IPS-20b (cell line): ENCODE results near the gene LAMTOR1.
"Not testable (repeated sequence)": the region's sequence is repeated elsewhere in the genome, so short reads cannot be mapped to it uniquely, and the experiment has no call there.

Experiments
- H3K27ac ChIP-seq: one replicate; pipeline ENCODE4 v1.5.1; 2013; ENCODE audit warnings: low read length
- H3K27me3 ChIP-seq: 2 replicates; pipeline ENCODE4 v1.6.1; 2013; ENCODE audit warnings: mild to moderate bottlenecking, low read length, inconsistent platforms; ENCODE audit not compliant: insufficient read depth
- H3K36me3 ChIP-seq: 2 replicates; pipeline ENCODE4 v1.6.1; 2013; ENCODE audit warnings: low read depth, mild to moderate bottlenecking, inconsistent platforms, low read length, moderate library complexity; ENCODE audit not compliant: insufficient read depth
- H3K4me1 ChIP-seq: 2 replicates; pipeline ENCODE4 v1.6.1; 2013; ENCODE audit warnings: mild to moderate bottlenecking, control low read depth, inconsistent platforms, low read length, moderate library complexity; ENCODE audit not compliant: insufficient read depth
- H3K4me3 ChIP-seq: 2 replicates; pipeline ENCODE4 v1.5.1; 2013; ENCODE audit warnings: mild to moderate bottlenecking, low read length, inconsistent platforms
- H3K9ac ChIP-seq: 2 replicates; pipeline ENCODE4 v1.6.1; 2013; ENCODE audit warnings: low read depth, mild to moderate bottlenecking, inconsistent platforms, low read length, moderate library complexity
- H3K9me3 ChIP-seq: 2 replicates; pipeline ENCODE4 v1.6.1; 2013; ENCODE audit warnings: mild to moderate bottlenecking, low read depth, low read length, inconsistent platforms; ENCODE audit not compliant: insufficient read depth

The LAMTOR1 gene

GRCh38 chr11:72135891-72136683 lies 33.0 kb upstream of the LAMTOR1 start:
- Histone ChIP-seq H3K36me3 (no peaks in the 10 kb centered on the region), H3K27ac (no peak overlapping the region), H3K4me1 (0 out of 2 replicates have a peak, but pooled peaks cover 4% of the 10 kb centered on the region), H3K9ac (no peak overlapping the region), H3K4me3 (no peak overlapping the region), H3K9me3 (no peaks in the 10 kb centered on the region), H3K27me3 (peaks cover 24% of the 10 kb centered on the region)

GRCh38 chr11:72135473-72135872 lies 32.4 kb upstream of the LAMTOR1 start, which contains the start of gene FOLR3:
TSS of gene FOLR3 (plus strand) at chr11:72135725. CDS start at chr11:72135953, 228 bp downstream.
- H3K9me3 ChIP-seq, H3K27ac ChIP-seq, H3K36me3 ChIP-seq, H3K9ac ChIP-seq, H3K4me1 ChIP-seq, H3K4me3 ChIP-seq: not testable (repeated sequence)
- H3K27me3 ChIP-seq = peaks cover 24% of the 10 kb centered on the region

DNA sequence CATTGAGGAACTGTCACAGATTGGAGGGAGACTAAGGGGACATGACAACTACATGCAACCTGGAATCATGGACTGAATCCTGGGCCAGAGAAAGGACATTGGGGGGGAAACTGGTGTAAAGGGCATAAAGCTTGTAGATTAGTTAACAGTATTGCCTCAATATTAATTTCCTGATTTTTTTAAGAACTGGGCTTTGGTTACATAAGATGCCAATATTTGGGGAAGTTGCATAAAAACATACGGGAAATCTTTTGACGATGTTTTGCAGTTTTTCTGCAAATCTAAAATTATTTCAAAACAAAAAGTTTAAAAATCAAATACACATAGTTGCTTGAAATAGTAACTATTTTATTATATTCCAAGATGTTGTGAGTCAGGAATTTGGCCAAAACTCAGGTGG lies 29.5 kb upstream of the LAMTOR1 start:
- H3K9me3 ChIP-seq = peaks cover 27% of the 10 kb centered on the region; the same call in 1 of the 2 replicates
- no peak overlapping the region for H3K9ac ChIP-seq
- peaks cover 24% of the 10 kb centered on the region for H3K27me3 ChIP-seq
- H3K36me3 ChIP-seq = no peaks in the 10 kb centered on the region
- H3K27ac ChIP-seq = no peak overlapping the region
- no peak overlapping the region for H3K4me3 ChIP-seq
- H3K4me1 ChIP-seq = no peaks in the 10 kb centered on the region

- Histone ChIP-seq H3K4me3 (no peak overlapping the region), H3K9me3 (peaks cover 41% of the 10 kb centered on the region), H3K27ac (no peak overlapping the region), H3K27me3 (peaks cover 24% of the 10 kb centered on the region), H3K36me3 (no peaks in the 10 kb centered on the region), H3K4me1 (no peaks in the 10 kb centered on the region), H3K9ac (no peak overlapping the region)
These were observed 26.3 kb upstream of the LAMTOR1 start for GRCh38 chr11:72129381-72129780.

- Histone ChIP-seq H3K9me3 (peaks cover 41% of the 10 kb centered on the region), H3K27me3 (peaks cover 15% of the 10 kb centered on the region), H3K27ac (no peak overlapping the region), H3K4me3 (no peak overlapping the region), H3K4me1 (no peaks in the 10 kb centered on the region), H3K36me3 (no peaks in the 10 kb centered on the region), H3K9ac (no peak overlapping the region)
These were observed 24.8 kb upstream of the LAMTOR1 start for GRCh38 chr11:72127923-72128322.

GRCh38 chr11:72125956-72126355 lies 22.9 kb upstream of the LAMTOR1 start:
- no peaks in the 10 kb centered on the region for H3K36me3 ChIP-seq

DNA sequence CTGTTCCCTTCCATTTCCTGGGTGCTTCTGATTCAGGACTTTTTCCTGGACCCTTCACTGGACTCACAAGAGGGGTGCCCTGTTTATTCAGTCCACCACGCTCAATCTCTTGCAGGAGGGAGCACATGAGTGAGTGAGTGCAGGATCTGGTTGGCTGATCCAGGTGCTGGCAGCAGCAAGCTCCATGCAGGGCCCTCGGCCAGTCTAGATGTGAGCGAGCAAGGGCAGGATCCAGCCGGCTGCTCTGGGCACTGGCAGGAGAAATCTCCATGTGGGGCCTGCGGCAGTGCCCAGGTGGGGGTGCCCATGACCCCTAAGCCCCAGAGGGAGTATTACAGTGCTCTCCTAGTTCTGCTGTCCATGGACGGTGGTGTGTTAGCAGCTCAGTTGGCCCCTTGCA lies 20.9 kb upstream of the LAMTOR1 start:
- Histone ChIP-seq H3K27ac (no peak overlapping the region), H3K4me3 (no peak overlapping the region), H3K27me3 (peaks cover 4% of the 10 kb centered on the region; the same call in 1 of the 2 replicates), H3K4me1 (no peaks in the 10 kb centered on the region), H3K9ac (no peak overlapping the region), H3K36me3 (no peaks in the 10 kb centered on the region), H3K9me3 (peaks cover 28% of the 10 kb centered on the region)

More at GRCh38 chr11:72125956-72126355, 22.9 kb upstream of the LAMTOR1 start:
- H3K4me1 ChIP-seq = no peaks in the 10 kb centered on the region
- H3K9me3 ChIP-seq = peaks cover 41% of the 10 kb centered on the region
- no peak overlapping the region for H3K27ac ChIP-seq
- H3K27me3 ChIP-seq = no peaks in the 10 kb centered on the region
- no peak overlapping the region for H3K4me3 ChIP-seq
- H3K9ac ChIP-seq = no peak overlapping the region

DNA sequence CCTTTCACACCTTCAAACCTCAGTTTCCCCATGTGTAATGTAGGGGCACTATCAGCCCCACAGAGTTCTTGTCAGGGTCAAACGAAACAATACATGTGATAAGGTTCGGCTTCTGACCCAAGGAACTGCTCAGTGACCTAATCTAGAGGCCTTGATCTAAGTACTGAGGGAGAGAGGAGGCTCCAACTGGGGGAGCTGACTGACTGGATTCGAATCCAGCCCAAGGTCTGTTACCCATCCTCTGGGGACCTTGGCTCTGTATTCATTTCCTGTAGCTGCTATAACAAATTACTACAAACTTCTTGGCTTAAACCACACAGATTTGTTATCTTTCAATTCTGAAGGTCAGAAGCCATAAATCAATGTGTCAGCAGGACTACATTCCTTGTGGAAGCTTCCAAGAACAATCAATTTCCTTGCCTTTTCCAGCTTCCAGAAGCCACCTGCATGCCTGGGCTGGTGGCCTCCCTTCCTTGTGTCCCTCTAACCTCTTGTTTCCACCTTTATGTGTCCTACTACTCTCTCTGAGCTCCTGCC lies 20.1 kb upstream of the LAMTOR1 start:
- no peaks in the 10 kb centered on the region for H3K4me1 ChIP-seq
- peaks cover 4% of the 10 kb centered on the region; the same call in 1 of the 2 replicates for H3K27me3 ChIP-seq
- H3K36me3 ChIP-seq = no peaks in the 10 kb centered on the region
- no peak overlapping the region for H3K4me3 ChIP-seq
- H3K9ac ChIP-seq = no peak overlapping the region
- no peak overlapping the region for H3K27ac ChIP-seq
- peaks cover 20% of the 10 kb centered on the region for H3K9me3 ChIP-seq

- Histone ChIP-seq H3K27me3 (peaks cover 5% of the 10 kb centered on the region; the same call in 1 of the 2 replicates), H3K4me1 (no peaks in the 10 kb centered on the region), H3K36me3 (no peaks in the 10 kb centered on the region), H3K4me3 (no peak overlapping the region), H3K9me3 (peaks cover 14% of the 10 kb centered on the region), H3K9ac (no peak overlapping the region), H3K27ac (no peak overlapping the region)
These were observed 19.5 kb upstream of the LAMTOR1 start for GRCh38 chr11:72122607-72123006.

DNA sequence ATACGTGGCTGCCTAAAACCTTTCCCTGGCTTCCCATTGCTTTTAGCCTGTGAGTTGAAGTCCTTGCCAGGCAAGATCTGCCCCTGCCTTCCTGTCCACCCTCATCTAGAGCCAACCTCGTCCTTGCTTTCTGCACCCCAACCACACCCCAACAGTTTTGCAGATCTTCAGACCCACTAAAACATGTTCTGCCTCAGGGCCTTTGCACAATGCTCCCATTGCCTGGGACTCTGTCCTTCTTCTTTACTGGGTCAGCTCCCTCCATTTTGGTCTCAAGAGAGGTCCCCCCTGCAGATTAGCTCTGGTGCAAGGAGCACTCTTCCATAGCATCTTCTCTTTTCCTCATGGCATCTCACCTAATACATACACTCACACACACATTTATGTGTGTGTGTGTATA lies 17.8 kb upstream of the LAMTOR1 start:
- Histone ChIP-seq H3K4me3 (no peak overlapping the region), H3K4me1 (no peaks in the 10 kb centered on the region), H3K36me3 (no peaks in the 10 kb centered on the region), H3K27me3 (peaks cover 22% of the 10 kb centered on the region; the same call in 1 of the 2 replicates), H3K27ac (no peak overlapping the region), H3K9ac (no peak overlapping the region), H3K9me3 (peaks cover 2% of the 10 kb centered on the region; the same call in 1 of the 2 replicates)

DNA sequence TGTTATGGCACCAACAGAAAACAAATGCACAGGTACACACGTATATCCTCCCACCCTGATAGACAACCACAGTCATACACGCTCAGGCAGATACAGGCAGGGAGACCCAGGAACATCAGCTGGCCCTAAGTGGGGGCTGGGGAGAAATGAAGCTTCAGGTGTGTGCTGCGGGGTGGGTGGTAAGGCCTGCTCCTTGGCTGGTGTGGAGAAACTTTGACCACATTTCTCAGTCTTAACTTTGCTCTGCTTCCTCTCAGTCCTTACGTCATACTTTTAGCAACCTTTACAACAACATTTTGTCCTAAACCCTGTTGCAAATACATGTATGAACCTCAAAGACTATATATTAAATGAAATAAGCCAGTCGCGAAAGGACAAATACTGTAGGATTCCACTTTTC lies 16.1 kb upstream of the LAMTOR1 start:
- H3K9ac ChIP-seq = no peak overlapping the region; the same call in 1 of the 2 replicates
- H3K9me3 ChIP-seq = no peaks in the 10 kb centered on the region; the same call in 1 of the 2 replicates
- H3K4me1 ChIP-seq = no peaks in the 10 kb centered on the region
- peaks cover 39% of the 10 kb centered on the region for H3K27me3 ChIP-seq
- H3K4me3 ChIP-seq = no peak overlapping the region
- no peaks in the 10 kb centered on the region for H3K36me3 ChIP-seq
- no peak overlapping the region for H3K27ac ChIP-seq
